GM20000 (cell line): Measurements from ENCODE around the gene ADCY2.

Experiments
- DNase-seq: peaks from one replicate; pipeline ENCODE4 v3.0.0; 2012; ENCODE audit warnings: low spot score
- TF ChIP-seq, protein P1 (sequence below): IDR thresholded peaks from 2 replicates; pipeline ENCODE4 v1.5.1; 2012; ENCODE audit warnings: mild to moderate bottlenecking, control low read depth; ENCODE audit errors: extremely low read depth, missing control alignments

Gene ADCY2

GRCh38 chr5:7763621-7764072 is 367.7 kb downstream of the ADCY2 start:
- no peak for DNase-seq
- TF ChIP-seq, protein P1, sequence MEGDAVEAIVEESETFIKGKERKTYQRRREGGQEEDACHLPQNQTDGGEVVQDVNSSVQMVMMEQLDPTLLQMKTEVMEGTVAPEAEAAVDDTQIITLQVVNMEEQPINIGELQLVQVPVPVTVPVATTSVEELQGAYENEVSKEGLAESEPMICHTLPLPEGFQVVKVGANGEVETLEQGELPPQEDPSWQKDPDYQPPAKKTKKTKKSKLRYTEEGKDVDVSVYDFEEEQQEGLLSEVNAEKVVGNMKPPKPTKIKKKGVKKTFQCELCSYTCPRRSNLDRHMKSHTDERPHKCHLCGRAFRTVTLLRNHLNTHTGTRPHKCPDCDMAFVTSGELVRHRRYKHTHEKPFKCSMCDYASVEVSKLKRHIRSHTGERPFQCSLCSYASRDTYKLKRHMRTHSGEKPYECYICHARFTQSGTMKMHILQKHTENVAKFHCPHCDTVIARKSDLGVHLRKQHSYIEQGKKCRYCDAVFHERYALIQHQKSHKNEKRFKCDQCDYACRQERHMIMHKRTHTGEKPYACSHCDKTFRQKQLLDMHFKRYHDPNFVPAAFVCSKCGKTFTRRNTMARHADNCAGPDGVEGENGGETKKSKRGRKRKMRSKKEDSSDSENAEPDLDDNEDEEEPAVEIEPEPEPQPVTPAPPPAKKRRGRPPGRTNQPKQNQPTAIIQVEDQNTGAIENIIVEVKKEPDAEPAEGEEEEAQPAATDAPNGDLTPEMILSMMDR = no peak

DNA sequence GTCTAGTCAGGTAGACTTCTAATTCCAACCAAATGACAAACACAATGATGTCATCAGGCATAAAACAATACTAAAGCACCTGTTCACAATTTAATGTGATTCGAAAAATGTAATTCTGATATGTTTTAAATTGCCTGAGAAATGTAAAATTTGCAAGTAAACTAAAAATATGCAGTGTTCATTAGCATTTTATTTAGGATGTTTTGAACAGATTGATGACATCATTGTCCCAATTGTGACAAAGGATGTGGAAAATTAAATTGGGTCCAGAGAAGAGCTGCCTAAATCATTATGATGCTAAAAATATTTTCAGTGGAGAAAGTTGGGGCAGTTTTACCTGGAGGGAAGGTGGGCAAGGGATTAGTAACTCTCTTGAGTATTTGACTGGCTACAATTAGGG is 368.5 kb downstream of the ADCY2 start:
- no peak for DNase-seq
- TF ChIP-seq, protein P1 = no peak

GRCh38 chr5:7770436-7770835 is 374.5 kb downstream of the ADCY2 start:
- TF ChIP-seq, protein P1 = no peak
- no peak for DNase-seq

DNA sequence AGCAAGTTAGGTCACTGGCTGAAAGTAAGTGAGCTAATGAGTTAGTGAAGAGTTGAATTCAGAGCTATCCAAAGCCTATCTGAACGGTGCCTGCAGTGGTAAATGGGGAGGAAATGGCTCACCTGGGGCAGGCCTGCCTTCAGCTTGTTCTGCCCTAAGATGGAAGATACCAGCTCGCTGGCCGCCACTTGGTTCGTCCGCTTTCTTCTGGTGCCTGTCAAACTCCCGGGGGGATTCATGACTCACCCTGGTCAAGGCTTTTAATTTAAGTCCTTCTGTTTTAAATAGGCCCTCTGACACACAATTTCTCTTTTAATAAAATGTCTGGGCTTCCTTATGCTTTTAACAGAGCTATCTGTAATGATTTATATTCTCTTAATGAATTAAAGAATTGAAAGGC is 376.2 kb downstream of the ADCY2 start:
- DNase-seq = no peak
- TF ChIP-seq, protein P1 = no peak

GRCh38 chr5:7773178-7773577 is 377.2 kb downstream of the ADCY2 start:
- TF ChIP-seq, protein P1 = no peak
- no peak for DNase-seq

DNA sequence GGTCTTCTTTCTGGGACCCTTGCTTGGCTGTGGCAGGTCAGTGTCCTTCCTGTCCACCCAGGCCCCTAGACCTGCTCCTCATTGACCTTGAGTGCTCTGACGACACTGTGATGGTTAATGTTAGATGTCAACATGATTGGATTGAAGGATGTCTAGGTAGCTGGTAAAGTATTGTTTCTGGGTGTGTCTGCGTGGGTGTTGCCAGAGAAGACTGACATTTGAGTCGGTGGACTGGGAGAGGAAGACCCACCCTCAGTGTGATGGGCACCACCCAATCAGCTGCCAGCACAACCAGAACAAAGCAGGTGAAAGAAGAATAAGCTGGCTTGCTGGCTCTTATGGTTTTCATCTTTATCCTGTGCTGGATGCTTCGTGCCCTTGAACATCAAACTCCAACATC is 380.5 kb downstream of the ADCY2 start:
- DNase-seq = no peak
- TF ChIP-seq, protein P1 = no peak

- DNase-seq = peak; percentile 26
- TF ChIP-seq, protein P1 = no peak
These were observed 383.4 kb downstream of the ADCY2 start for GRCh38 chr5:7779019-7780005.
